RWPE2 (cell line): Measurements from ENCODE around the gene RSPH3.

Experiments used
- ATAC-seq: fragments of 200-7000 bp; cut with Tn5 transposase; 3 replicates; pipeline ENCODE4 v1.9.1; 2021; ENCODE audit warnings: low read depth
- DNase-seq: peaks from one replicate; pipeline ENCODE4 v3.0.0-alpha.2; 2020; ENCODE audit warnings: low spot score
- H3K27ac ChIP-seq: fragments of 450-650 bp; 2 replicates; pipeline ENCODE4 v1.5.1; 2017; ENCODE audit warnings: mild to moderate bottlenecking; ENCODE audit not compliant: poor library complexity, severe bottlenecking
- H3K27me3 ChIP-seq: fragments of 250-450 bp; sonication (Bioruptor Pico); 2 replicates; pipeline ENCODE4 v1.5.1; 2021; ENCODE audit warnings: mild to moderate bottlenecking, moderate library complexity; ENCODE audit not compliant: insufficient read depth, poor library complexity, severe bottlenecking
- H3K36me3 ChIP-seq: fragments of 250-450 bp; sonication (Bioruptor Pico); 2 replicates; pipeline ENCODE4 v1.5.1; 2020; ENCODE audit warnings: low read depth, mild to moderate bottlenecking, moderate library complexity
- H3K4me1 ChIP-seq: fragments of 250-450 bp; sonication (Bioruptor Pico); 2 replicates; pipeline ENCODE4 v1.5.1; 2021; ENCODE audit warnings: mild to moderate bottlenecking, moderate library complexity; ENCODE audit not compliant: insufficient read depth, poor library complexity, severe bottlenecking
- H3K4me3 ChIP-seq: fragments of 250-450 bp; sonication (Bioruptor Pico); 2 replicates; pipeline ENCODE4 v1.5.1; 2021; ENCODE audit warnings: mild to moderate bottlenecking, moderate library complexity; ENCODE audit not compliant: severe bottlenecking
- H3K9me3 ChIP-seq: fragments of 250-450 bp; sonication (Bioruptor Pico); 2 replicates; pipeline ENCODE4 v1.5.1; 2021; ENCODE audit warnings: mild to moderate bottlenecking, moderate library complexity; ENCODE audit not compliant: severe bottlenecking
- TF ChIP-seq, protein P1 (sequence below): fragments of 450-650 bp; IDR thresholded peaks from one replicate; pipeline ENCODE4 v1.5.1; 2017; ENCODE audit warnings: mild to moderate bottlenecking, moderate library complexity; ENCODE audit not compliant: poor library complexity, severe bottlenecking

RSPH3 gene

DNA sequence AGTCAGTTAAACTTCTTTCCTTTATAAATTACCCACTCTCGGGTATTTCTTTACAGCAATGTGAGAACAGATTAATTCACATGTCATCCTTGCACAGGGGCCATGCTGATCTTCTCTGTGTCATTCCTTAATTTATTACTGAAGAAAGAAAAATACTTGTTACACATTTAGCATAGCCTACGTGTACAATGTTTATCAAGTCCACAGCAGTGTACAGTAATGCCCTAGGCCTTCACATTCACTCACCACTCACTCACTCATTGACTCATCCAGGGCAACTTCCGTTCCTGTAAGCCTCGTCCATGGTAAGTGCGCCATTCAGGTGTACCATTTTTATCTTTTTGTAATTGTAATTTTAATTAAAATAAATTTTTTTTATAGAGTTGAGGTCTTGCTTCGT, 73.6 kb downstream of the RSPH3 start:
- peaks cover 15% of the 10 kb centered on the region for H3K4me1 ChIP-seq
- TF ChIP-seq, protein P1, sequence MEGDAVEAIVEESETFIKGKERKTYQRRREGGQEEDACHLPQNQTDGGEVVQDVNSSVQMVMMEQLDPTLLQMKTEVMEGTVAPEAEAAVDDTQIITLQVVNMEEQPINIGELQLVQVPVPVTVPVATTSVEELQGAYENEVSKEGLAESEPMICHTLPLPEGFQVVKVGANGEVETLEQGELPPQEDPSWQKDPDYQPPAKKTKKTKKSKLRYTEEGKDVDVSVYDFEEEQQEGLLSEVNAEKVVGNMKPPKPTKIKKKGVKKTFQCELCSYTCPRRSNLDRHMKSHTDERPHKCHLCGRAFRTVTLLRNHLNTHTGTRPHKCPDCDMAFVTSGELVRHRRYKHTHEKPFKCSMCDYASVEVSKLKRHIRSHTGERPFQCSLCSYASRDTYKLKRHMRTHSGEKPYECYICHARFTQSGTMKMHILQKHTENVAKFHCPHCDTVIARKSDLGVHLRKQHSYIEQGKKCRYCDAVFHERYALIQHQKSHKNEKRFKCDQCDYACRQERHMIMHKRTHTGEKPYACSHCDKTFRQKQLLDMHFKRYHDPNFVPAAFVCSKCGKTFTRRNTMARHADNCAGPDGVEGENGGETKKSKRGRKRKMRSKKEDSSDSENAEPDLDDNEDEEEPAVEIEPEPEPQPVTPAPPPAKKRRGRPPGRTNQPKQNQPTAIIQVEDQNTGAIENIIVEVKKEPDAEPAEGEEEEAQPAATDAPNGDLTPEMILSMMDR = no peak
- no peak for DNase-seq
- H3K9me3 ChIP-seq = peaks cover 3% of the 10 kb centered on the region
- H3K36me3 ChIP-seq = no peaks in the 10 kb centered on the region
- ATAC-seq = peak; percentile 96
- no peak overlapping the region for H3K4me3 ChIP-seq
- H3K27me3 ChIP-seq = no peaks in the 10 kb centered on the region
- H3K27ac ChIP-seq = peak overlapping the region; percentile 69

DNA sequence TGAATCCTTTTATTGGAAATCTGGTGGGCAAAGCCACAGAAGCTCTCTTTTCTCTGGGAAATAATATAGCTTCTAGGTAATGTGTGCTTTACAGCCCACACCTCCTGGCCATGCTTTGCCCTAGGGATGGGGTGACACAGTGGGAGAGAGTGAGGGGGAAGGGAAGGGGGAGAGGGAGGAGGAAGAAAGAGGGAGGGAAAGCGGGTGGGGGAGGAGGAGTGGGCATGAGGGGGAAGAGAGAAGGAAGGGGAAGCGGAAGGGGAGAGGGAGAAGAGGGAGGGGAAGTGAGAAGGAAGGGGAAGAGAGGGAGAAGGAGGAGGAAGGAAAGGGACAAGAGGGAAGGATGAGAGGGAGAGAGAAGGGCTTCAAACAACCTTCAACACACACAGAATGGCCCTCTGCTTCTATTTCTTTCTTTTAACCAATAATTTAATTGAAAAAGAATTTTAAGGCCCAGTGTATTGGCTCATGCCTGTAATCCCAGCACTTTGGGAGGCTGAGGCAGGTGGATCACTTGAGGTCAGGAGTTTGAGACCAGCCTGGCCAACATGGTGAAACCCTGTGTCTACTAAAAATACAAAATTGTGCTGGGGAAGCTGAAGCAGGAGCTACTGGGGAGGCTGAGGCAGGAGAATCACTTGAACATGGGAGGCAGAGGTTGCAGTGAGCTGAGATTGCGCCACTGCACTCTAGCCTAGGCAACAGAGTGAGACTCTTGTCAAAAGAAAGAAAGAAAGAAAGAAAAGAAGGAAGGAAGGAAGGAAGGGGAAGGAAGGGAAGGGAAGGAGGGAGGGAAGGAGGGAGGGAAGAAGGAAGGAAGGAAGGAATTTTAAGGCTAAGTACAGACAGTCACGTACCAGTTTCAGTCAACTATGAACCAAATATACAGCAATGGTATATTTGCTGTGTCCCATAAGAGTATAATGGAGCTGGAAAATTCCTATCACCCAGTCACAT, 75.2 kb downstream of the RSPH3 start:
- TF ChIP-seq, protein P1 = no peak
- Histone ChIP-seq H3K9me3 (peaks cover 3% of the 10 kb centered on the region), H3K4me3 (no peak overlapping the region), H3K27ac (no peak overlapping the region), H3K27me3 (no peaks in the 10 kb centered on the region), H3K36me3 (no peaks in the 10 kb centered on the region), H3K4me1 (peaks cover 21% of the 10 kb centered on the region)
- ATAC-seq (no peak), DNase-seq (no peak)

DNA sequence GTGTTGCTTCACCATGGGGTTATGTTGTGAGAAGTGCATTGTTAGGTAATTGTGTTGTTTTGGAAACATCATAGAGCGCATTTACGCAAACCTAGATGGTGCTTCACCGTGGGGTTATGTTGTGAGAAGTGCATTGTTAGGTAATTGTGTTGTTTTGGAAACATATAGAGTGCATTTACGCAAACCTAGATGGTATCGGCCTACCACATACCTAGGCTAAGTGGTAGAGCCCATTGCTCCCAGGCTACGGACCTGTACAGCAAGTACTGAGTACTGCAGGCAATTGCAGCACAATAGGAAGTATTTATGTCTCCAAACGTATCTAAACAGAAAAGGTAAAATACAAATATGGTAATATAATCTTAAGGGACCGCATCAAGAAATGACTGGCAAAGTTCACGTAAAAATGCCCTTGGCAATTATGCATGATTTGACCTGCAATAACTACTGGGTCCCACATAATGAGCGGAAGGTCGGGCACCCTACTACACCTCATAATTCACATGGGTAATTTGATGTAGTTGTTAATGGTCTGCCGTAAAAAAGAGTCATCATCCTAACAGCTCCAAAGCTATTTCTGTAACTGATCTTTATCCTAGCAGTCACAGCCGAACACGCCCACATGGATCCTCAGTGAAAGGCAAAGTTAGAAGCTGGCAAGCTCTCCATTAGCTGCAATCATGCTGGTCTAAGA, 76.0 kb downstream of the RSPH3 start:
- ATAC-seq (no peak), DNase-seq (no peak)
- no peak overlapping the region for H3K4me3 ChIP-seq
- no peaks in the 10 kb centered on the region for H3K36me3 ChIP-seq
- TF ChIP-seq, protein P1 = no peak
- H3K27ac ChIP-seq = no peak overlapping the region
- peaks cover 3% of the 10 kb centered on the region for H3K9me3 ChIP-seq
- peaks cover 21% of the 10 kb centered on the region for H3K4me1 ChIP-seq
- no peaks in the 10 kb centered on the region for H3K27me3 ChIP-seq
